IPS-NIHi11 (cell line): ENCODE data around the gene CASQ2.

Experiments
- DNase-seq: peaks from one replicate; pipeline ENCODE4 v3.0.0; 2012; ENCODE audit warnings: mixed read lengths, low spot score

The CASQ2 gene

GRCh38 chr1:115728341-115728740, 40.2 kb downstream of the CASQ2 start:
- DNase-seq: no peak

GRCh38 chr1:115727706-115728249, 40.7 kb downstream of the CASQ2 start:
- no peak for DNase-seq

GRCh38 chr1:115726570-115726969, 41.9 kb downstream of the CASQ2 start:
- DNase-seq: no peak

GRCh38 chr1:115726161-115726560, 42.4 kb downstream of the CASQ2 start:
- DNase-seq: no peak

DNA sequence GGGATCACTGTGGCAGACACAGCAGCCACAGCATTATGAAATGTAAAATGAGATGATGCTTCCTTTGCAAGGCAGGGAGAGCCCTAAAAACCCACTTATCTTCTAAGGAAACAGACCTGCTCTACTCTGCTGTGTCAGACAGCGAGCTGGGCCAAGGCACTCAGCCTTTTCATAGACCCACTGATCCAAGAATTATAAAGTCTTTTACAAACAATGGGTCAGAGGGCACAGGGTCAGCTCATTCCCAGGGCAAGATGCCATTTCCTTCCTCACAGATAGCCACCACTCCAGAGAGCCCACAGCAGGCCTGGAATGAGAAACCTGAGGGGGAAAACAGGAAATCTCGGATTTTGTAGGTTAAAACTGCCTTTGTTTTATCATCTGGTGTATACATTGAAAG, 42.9 kb downstream of the CASQ2 start:
- no peak for DNase-seq

DNA sequence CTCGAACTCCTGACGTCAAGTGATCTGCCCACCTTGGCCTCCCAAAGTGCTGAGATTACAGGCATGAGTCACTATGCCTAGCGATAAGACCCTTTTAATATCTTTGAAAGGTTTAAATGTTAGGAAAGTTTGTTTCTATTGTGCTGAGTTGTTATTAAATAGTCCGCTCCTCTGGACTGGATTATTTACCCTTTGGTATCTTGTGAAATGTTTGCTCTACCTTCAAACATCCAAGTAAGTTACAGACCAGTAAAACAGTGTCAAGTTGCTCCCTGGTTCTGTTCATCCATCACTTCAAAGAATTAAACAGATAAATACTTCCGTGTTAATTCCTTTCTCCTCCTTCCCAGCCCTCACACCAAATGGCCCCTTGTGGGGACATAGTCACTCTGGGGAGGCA, 44.8 kb downstream of the CASQ2 start:
- no peak for DNase-seq

DNA sequence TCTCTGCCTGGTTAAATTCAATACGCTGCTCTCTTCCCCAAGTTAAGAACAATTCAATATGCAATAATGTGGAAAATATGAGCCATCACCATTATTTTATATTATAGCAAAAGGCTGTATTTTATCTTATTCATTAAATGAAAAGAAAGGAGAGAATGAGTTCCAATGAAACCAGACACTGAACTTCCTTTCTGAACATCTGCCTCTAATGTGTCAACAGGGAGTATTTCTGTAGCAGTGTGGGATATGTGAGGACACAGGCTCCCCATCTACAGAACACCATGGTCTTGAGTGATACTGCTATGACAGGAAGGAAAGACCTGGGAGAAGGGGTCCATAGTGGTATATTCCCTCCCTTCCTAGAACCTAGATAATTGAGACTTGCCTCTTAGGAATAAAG, 46.3 kb downstream of the CASQ2 start:
- DNase-seq: no peak

DNA sequence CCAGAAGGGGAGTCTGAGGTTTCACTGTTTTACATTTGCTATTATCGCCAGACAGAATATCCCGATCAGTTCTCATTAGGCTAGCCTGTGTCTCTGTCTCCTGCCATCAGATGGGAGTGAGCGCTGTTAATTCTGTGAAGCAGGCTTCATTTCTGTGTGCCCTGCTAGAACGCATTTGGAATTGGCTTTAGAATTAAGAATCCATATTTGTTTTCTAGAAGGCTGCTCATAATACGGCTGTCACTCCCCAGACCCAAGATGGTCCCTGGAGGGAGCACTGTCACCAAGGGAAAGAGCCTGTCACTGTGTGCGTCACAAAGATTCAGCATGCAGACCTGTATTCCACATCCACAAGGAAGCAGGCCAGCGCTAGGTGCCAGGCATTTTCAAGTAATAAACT, 49.2 kb downstream of the CASQ2 start:
- no peak for DNase-seq

DNA sequence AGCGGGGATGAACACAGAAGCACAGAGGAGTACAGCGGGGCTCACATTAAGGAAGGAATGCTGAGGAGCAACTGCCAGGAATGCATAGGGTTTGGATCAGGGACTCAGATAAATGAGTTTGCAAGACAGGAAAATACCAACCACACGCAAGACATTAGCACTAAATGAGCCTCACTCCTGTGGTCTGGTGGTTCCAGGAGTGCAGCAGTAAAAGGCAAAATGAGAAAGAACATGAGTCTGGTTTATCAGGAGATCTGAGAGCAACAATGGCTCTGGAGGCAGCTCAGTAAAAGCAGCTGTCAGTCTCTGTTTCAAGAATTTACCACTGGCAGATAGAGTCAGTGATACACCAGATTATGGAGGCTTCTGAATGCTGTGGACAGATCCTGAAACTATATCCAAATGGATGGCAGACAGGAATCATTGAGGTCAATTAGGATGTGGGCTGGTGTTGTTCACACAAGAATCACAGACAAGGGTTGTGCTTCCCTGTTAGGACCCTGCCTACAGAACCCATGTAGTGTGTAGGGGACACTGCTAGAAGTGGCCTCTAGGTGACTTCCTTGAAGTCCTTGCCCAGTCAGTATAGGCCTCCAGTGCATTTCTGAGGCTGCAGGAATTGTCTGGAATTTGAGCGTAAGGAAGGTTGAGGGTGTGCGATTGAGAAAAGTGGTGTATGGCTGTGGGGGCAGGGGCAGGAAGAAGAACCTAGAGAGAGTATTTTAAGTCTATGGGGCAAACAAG, 50.3 kb downstream of the CASQ2 start:
- no peak for DNase-seq

- DNase-seq: no peak
Measured at GRCh38 chr1:115717541-115717940, 51.0 kb downstream of the CASQ2 start.

GRCh38 chr1:115714572-115715141, 53.9 kb downstream of the CASQ2 start:
- DNase-seq: peak; percentile 54

GRCh38 chr1:115713906-115714305, 54.6 kb downstream of the CASQ2 start:
- no peak for DNase-seq

GRCh38 chr1:115712911-115713609, 55.5 kb downstream of the CASQ2 start:
- DNase-seq: no peak

DNA sequence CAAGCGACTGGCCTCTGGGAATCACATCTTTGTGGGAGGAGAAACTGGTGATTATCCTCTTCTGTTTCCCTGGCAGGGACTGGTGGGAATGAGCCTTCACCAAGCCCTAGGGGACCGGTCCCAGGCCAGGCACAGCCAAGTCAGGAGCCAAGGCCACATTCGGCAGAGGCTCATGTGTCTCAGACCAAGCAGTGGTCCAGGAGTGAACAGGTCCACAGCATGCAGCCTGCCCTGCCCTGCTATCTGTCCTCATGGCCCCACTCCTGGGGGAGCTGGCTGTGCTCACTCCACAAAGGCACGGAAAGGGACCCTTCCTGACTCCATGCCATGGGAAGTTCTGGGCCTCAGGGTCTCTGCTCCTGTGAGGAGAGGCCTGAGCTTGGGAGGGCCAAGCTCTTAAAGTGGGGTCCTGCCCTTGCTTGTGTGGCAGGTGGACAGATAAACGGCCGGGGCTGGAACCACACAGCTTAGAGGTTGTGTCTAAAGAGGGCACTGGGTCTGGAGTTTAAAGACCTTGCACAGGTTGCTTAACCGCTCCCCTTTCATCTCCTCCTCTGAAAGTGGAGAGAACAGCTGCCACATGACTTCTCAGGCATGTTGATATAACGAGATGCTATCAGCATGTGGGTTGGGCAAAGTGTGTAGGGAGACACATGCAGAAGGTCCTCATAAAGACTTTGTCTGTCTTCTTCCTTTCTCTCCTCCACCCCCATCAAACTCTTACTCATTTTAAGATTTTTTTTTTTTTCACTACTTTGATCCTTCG, 57.5 kb downstream of the CASQ2 start:
- no peak for DNase-seq

- peak; percentile 63 for DNase-seq
Measured at GRCh38 chr1:115706587-115707425, 61.7 kb downstream of the CASQ2 start.

DNA sequence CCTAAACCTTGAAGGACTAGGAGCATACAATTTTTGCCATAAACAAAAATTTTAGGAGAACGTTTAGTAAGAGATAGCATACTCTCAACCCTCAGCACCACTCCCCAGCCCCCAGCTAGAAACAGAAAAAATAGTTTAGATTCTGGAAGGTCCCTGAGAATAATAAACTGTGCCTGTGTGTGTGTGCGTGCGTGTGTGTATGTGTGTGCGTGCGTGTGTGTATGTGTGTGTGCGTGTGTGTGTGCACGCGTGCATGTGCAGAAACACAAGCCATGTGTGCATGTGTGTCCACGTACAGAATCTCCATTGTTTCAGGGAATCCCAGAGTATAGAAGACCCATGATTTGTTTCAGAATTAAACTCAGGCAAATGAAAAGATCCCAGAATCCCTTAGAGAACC, 62.6 kb downstream of the CASQ2 start:
- no peak for DNase-seq

- DNase-seq: no peak
Measured at GRCh38 chr1:115705085-115705951, 63.2 kb downstream of the CASQ2 start.

DNA sequence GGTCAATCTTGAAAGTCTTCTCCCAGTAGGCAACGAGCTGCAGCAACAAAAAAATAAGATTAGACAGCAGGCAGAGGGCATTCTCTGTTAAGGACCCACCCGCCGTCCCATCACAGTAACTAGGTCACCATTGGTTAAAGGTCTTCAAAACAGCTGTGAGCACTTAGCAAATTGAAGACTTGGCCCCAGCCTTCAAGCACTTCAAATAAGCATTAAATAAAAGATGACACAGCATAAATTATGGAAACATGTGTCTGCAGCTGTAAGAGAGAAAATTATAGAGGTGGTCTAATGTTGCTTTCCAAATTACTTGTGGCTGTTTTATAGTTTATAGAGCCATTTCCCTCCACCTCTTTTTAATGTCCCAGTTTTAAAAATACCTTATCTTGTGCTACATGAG, 65.6 kb downstream of the CASQ2 start:
- no peak for DNase-seq

- no peak for DNase-seq
Measured at GRCh38 chr1:115701090-115701489, 67.4 kb downstream of the CASQ2 start.

DNA sequence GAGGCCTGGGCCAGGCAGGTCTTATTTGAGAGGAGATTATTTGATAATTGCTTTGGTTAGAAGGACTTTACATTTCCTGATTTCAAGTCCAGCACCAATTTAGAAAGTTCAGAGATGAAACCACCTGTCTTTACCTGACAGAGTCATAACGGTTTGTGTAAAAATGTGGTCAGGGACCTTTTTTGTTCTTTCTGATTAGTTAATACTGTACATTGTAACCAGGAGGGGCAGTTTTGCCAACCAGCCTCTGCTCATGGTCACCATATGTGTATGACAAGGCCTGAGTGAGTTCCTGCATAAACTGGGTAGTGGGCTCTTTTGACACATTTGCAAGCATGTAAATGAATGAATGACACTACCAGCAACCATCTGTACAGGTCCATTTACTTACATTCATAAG, 70.9 kb downstream of the CASQ2 start:
- no peak for DNase-seq
